ENCODE results near the gene SLC44A3.

SLC44A3 gene

DNA sequence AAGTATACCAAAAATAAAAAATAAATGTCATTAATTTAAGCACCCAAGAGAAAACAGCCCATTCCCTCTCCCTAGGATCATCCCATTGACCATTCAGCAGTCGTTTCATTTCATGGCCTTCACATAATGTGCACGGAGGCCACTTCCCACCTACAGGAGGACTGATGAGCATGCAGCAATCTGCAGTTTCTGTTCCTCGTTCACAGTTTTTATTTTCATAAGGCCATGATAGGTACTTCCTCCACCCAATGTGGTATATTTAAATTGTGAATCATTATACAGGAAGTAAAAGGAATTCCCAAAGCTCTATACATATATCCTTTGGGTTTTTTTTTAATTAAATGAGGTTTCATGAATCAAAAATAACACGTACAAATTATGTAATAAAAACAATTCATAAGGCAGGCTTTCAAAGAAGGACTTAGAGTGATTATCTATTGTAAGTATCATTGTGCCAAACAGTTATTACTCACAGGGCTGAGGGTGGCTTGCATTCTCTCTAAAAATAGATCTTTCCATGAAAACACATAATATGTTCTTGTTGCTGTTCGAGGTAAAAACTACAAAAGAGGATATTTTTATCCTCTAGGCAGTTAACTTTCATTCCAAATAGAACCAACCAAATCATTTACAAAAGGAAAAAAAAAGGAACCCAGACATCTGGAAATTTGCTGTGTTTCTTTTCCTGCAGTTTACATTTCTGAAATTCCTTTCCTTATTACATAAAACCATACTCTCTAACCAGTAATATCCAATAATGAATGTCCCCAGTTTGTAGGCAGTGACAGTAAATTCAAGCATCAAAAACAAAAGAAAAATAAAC, 27.5 kb upstream of the SLC44A3 start:
- H3K4me3 ChIP-seq (ENCODE audit: low read depth, low read length): no peak overlapping the region
- no peak for DNase-seq (ENCODE audit: low read depth)

GRCh38 chr1:94793296-94793656, 26.9 kb upstream of the SLC44A3 start:
- TF ChIP-seq CTCF (IDR thresholded peaks at IDR 0.05; ENCODE audit: control insufficient read depth, extremely low read depth, insufficient read depth): no peak
- no peak for DNase-seq (ENCODE audit: low read depth)
- H3K4me3 ChIP-seq (ENCODE audit: low read depth, low read length): no peak overlapping the region

More for the DNA sequence above, 27.5 kb upstream of the SLC44A3 start:
- TF ChIP-seq CTCF (IDR thresholded peaks at IDR 0.05; ENCODE audit: control insufficient read depth, extremely low read depth, insufficient read depth): no peak

GRCh38 chr1:94795434-94795833, 24.7 kb upstream of the SLC44A3 start:
- H3K4me3 ChIP-seq (ENCODE audit: low read depth, low read length): no peak overlapping the region
- no peak for DNase-seq (ENCODE audit: low read depth)
- TF ChIP-seq CTCF (IDR thresholded peaks at IDR 0.05; ENCODE audit: control insufficient read depth, extremely low read depth, insufficient read depth): no peak

- TF ChIP-seq CTCF (IDR thresholded peaks at IDR 0.05; ENCODE audit: control insufficient read depth, extremely low read depth, insufficient read depth): no peak
- DNase-seq (ENCODE audit: low read depth): no peak
- no peak overlapping the region for H3K4me3 ChIP-seq (ENCODE audit: low read depth, low read length)
Observed at GRCh38 chr1:94796266-94796665, 23.9 kb upstream of the SLC44A3 start.

- no peak for TF ChIP-seq CTCF (IDR thresholded peaks at IDR 0.05; ENCODE audit: control insufficient read depth, extremely low read depth, insufficient read depth)
- H3K4me3 ChIP-seq (ENCODE audit: low read depth, low read length): no peak overlapping the region
- DNase-seq (ENCODE audit: low read depth): no peak
Observed at GRCh38 chr1:94797291-94797690, 22.9 kb upstream of the SLC44A3 start.

- no peak overlapping the region for H3K4me3 ChIP-seq (ENCODE audit: low read depth, low read length)
Observed at GRCh38 chr1:94798054-94798453, 22.1 kb upstream of the SLC44A3 start.

More at GRCh38 chr1:94798054-94798453, 22.1 kb upstream of the SLC44A3 start:
- no peak for DNase-seq (ENCODE audit: low read depth)
- TF ChIP-seq CTCF (IDR thresholded peaks at IDR 0.05; ENCODE audit: control insufficient read depth, extremely low read depth, insufficient read depth): no peak

All from LNCaP clone FGC (cell line).